Erythroblast (primary cell): Measurements from ENCODE around the gene AACS.

Experiments used
- GATA1 ChIP-seq: IDR thresholded peaks from 2 replicates; pipeline ENCODE4 v1.6.1; 2011; ENCODE audit warnings: low read depth, mild to moderate bottlenecking, control low read depth, low read length, moderate library complexity
- POLR2A ChIP-seq: IDR thresholded peaks from 2 replicates; pipeline ENCODE4 v1.6.1; 2011; ENCODE audit warnings: mild to moderate bottlenecking, low read length

- no peak for TF ChIP-seq POLR2A
- TF ChIP-seq GATA1, result no peak
Observed at GRCh38 chr12:125069616-125070015, 4.4 kb downstream of the AACS start.
